Activated CD8-positive, alpha-beta memory T cell treated with anti-CD3 and anti-CD28 coated beads, Interleukin-2, amount 50 U/mL, for 1 hour (primary cell): Measurements from ENCODE around the gene CD200R1L.

ENCODE experiments used
- DNase-seq: peaks from one replicate; pipeline ENCODE4 v3.0.0-alpha.2; 2020; ENCODE audit errors: extremely low read depth

CD200R1L gene

DNA sequence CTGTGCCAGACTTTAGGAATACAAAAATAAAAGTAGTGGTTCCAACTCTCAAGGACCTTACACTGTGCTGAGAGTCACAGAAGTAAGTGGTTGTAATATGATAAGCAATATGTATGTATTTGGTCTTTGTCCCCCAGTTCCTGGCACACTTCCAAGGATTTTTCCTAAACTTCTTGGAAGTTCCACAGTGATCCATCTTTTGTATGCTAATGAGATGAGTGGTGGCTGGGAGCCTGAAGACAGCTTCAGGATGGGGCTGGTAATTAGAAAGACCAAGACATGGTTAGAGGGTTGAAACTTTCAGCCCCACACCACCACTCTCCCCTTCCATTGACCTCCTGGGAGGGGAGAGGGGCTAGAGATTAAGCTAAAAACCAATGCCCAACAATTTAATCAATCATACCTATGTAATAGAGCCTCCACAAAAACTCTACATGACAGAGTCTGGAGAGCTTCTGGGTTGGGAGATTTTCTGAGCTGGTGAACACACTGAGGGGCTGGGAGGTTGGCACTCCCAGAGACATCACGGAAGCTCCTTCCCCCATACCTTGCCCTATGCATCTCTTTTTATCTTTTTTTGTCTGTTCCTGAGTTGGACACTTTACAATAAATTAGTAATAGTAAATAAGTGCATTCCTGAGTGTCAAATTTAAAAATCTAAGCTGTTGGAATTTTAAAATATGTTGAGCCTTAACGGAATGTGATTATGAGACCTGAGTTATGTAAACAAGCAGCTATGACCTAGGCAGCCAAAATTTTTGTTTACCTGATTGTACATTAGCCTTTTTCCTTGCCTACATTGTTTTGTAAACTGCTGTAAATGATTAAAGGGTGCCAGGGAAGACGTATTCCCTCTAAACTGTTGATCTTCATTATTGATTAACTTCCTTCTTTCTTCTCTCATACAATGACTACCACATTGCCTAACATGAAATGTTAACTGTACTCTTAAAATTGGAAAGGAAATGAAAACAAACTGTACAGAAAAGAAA is 24.3 kb downstream of the CD200R1L start:
- DNase-seq = no peak

DNA sequence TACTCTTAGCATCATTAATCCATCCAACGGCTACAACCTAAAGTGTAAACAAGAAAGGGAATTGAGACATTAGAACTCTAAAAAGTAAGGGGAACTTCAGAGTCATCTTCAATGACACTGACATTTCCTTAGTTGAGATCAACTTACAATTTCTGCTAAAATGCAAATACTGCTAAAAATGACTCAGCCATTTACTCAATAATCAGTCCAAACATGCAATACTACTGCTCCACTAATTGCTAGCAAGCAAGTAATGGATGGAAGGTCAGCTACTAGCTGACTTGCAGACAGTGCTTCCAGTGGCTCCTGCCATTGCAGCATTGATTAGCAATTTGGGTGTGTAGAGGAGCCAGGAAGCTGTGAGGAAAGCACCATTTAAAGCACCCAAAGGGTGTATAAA is 28.4 kb downstream of the CD200R1L start:
- DNase-seq = no peak

DNA sequence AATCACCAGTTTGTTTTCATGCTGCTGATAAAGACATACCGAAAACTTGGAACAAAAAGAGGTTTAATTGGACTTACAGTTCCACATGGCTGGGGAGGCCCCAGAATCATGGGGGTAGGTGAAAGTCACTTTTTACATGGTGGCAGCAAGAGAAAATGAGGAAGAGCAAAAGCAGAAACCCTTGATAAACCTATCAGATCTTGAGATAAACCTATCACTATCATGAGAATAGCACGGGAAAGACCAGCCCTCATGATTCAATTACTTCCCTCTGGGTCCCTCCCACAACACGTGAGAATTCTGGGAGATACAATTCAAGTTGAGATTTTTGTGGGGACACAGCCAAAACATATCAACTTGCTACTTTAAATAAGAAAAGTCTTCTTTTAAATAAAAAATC is 28.9 kb downstream of the CD200R1L start:
- no peak for DNase-seq

DNA sequence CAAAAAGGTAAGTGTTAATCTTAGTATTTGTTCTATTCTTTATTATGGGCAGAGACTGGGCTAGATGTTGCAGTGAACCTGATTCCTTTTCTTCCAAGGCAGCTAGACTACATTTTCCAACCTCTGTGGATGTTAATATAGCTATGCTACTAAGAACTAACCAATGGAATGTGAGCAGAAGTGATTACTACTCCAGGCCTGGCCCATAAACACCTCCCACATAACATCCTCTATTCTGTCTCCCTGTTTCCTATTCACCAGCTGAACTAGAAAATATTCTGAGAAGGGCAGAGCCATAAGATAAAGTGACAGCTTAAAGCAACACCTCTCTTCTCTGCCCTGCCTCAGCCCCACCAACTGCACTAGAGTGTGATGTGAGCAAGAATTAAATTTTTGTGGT is 29.4 kb downstream of the CD200R1L start:
- no peak for DNase-seq

DNA sequence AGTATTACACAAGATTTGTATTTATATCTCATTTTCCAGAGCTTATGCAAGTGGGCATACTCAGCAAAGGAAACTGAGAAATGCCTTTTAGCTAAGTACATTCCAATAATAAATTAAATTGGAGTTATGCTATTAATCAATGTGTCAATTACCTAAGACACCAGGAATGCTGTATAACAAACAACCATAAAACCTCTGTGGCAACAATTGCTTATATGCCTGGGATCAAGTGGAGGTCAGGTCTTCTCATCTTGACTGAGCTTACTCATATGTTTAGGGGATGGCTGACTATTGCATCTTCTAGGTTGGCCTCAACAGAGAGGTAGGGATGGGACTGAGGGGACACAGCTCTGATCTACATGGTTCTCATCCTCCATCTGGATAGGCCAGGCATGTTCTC is 30.7 kb downstream of the CD200R1L start:
- no peak for DNase-seq

DNA sequence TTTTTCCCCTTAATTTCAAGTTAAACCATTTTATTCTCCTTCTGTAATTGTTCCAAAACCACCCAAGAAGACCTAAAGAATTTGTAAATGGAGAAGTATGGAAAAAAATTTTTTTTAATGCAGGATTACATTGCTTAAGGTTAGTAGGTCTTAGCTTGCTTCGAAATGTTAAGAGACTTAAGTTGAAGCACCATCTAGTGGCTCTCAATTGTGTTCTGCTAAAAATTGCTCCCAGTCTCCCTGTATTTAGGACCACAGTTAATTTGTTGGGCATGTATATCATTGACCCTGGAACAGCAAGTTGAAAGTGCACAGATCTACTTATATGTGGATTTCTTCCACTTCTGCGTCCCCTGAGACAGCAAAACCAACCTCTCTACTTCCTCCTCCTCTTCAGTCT is 32.4 kb downstream of the CD200R1L start:
- DNase-seq = no peak

DNA sequence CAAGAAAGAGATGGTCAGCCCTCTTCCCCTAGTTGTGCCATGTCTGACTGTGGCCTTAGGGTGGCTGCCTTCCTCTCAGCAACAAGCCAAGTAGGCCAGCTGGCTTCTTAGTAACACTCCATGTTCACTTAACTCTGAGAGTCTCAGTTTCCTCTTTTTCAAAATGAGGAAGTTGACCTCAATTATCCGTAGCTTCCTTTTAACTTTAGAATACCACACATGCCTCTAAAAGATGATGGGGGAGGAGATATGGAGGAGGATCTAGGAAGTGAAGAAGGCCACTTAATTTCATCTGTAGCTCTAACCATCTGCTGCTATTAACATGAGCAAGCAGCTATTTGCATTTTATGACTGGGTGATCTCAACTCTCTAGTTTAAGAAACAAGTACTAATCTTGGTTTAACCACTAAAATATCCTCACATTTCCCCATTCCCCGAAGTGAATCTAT is 32.9 kb downstream of the CD200R1L start:
- DNase-seq = no peak

DNA sequence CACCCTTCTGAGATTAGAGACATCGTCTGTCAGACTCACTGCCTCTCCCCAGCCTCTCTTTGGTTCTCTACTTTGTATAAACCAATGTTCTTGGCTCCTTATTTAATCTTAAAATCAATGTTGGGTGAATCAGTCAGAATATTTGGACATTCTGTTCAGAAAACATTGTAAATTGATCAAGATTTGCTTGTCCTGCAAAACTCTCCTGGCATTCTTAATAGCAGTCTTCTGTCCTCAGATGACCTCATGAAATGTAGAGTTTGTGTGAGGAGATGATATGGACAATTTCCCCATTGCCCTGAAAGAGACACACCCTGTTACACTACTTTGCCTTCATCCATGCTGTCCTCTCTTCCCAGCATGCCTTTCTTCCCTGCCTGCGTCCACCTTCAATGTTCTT is 33.6 kb downstream of the CD200R1L start:
- no peak for DNase-seq

DNA sequence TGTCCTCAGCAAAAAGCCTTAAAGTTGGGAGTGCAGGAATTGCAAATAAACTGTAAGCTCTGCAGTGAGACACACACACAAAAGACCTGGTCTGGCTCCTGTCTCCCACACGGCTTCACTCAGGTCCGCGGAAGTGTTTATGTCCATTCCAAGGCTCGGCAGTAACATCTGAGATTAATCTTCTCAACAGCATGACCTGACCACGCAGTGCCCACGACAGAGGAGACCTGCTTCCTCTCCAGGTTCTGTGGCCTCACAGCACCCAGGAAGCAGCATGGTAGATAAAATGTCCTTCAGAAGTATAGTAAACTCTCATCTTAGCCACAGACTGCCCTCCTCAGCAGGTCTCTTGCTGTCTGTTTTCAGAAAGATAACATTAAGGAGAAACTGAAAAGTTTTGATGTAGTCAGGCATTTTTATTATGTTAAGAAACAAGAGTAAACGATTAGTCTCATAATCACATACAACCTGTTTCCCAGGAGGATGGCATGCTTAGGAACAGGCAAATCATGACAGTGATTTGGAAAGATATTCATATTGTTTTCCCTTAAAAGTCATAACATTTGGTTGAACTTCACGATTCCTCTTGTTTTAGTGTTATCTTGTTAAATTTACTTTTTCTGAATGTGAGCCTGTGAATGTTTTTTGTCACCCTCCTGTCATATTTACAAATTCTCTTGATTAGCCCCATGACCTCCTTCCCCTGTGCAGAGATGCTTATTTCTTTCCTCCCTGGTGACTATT is 34.6 kb downstream of the CD200R1L start:
- DNase-seq = no peak

DNA sequence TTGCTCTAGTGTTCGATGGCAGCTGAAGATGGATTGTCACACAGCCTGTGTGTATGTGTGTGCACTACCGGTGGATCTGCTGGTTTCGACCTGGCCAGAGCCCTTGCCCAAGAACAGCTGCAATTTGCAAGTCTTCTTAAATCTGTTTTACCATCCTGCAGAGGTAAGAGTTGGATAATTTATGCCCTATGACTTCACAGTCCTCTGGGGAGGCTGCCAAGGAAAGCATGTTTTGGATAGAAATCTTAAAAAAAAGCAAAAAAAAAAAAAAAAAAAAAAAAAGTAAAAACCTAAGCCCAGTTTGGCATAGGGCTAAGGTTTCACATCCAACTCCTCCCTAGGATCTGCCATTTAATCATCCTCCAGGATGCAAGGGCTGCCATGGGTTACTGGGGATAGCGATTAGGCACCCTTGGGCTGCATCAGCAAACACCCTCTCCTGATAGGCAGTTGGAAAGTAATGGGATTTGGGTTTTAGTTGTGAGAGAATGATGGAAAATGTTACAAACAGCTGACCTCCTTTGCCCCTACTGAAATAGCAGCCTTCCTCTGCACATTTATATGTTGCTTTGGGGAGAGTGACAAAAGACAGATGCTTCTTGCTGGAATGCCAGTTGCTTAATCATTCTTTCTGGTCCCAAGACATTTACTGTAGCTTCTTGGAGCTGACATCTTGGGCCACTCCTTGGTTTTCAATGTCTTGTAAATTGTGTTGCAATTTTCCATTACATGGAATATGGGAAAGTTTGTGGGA is 35.4 kb downstream of the CD200R1L start:
- no peak for DNase-seq

DNA sequence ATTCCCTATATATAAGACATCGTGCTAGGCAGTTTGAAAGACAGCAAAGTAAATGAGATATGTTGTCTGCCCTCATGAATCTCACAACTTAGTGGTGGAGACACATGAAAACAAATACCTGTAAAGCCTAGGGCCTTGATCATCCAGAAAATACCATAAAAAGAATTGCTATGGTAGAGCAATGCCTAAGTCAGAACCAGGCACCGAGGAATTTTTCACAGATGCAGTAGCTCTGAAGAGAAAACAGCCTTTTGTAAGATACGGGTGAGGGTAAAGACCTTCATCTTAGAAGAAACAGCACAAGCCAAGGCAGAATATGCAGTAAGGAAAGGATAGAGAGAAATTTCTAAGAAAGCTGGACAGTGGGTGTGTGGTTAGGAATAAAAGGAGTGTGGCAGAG is 36.1 kb downstream of the CD200R1L start:
- no peak for DNase-seq

DNA sequence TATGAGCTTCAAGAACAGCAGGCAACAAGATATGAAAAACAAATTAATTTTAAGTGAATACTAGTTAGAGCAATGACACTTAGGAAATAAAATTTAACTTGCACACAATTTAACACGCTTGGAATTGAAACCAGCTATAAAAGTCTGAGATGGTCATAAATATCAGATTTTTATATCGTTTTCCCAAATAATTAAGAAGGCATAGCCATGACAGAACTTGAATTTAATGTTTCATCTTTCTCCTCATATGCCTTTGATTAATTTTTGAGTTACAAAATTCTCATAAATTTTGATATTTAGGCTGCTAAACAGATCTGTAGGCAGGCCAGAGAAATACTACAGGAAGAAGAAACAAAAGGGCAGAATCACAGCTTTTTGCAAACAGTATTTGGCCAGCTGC is 38.5 kb downstream of the CD200R1L start:
- no peak for DNase-seq

DNA sequence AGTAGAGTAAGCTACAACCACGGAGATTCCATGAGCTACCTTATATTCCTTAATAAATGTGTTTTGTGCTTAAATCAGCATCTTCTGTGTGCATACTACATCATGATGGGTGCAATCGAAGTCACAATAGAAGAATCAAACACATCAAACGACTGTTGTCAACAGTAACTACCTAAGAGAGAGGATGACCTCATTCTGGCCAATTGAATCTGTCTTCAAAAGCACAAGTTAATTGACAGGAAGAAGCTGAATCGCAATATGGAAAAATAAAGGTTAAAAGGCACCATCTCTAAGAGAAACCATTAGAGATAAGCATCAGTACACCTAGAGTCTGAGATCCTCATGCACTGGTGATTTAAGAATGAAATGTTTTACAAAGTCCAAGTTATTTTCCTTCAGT is 39.0 kb downstream of the CD200R1L start:
- DNase-seq = no peak

DNA sequence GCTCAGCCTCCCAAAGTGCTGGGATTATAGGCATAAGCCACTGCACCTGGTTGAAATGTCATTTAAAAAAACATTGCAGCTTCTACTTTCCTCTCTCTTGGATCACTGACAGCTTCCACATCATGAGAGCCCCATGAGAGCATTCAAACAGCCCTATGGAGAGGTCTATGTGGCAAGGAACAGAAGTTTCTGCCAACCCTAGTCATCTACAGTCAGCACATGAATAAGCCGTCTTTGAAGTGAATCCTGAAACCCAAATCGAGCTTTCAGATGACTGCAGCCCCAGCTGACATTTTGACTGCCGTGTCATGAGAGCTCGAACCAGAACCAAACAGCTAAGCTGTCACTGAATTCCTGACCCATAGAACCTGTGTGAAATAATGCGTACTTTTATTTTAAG is 39.8 kb downstream of the CD200R1L start:
- no peak for DNase-seq

DNA sequence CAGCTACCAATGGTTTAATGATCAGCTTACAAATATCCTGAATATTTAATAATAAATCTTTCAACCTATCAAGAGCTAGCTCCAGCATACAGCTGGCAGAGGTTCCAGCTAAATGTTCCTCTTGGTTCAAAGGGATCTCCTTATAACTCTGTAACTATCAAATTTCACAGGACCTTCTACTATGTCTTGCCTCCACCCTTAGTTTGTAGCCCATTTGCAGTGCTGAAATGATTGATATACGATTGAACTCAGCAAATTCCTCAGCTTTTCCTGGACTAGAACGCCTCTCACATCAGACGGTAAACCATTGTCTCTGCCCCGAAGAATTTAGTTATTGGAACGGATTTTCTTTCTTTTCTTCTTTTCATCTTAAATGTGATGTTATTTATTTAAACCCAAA is 41.5 kb downstream of the CD200R1L start:
- DNase-seq = no peak

DNA sequence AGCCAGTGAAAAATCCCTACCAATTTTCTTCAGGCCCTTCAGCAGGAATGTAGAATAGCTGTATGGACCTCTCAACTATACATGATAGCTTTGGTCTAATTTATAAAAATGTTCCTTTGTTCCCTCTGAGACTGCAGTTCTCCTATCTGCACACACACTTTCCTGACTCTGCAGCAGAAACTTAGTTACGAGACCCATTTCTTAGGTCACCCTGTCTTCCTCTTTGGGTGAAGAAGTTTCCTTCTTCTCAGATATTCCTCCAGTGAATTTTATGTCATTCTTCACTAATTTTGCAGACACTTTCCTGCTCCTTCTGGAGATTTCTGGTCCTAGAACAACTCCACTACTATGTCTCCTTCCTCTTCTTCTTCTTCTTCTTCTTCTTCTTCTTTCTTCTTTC is 42.6 kb downstream of the CD200R1L start:
- DNase-seq = no peak

DNA sequence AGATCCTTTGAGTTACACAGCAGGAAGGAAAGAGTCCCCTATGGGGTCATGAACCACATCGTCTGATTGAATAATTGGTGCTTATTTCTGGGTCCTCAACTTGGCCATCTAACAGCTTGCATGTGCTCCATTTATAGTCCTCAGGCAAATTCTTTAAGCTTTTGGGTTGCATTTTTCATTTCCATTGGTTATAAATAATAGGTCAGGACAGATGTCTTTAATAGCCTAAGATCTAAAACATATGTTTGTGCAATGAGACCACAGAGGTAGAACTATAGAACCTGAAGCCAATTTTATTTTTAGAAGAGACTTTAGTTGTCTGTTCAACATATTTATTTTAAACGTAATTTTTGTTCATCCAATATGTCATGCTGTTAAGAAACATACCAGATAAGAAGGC is 43.2 kb downstream of the CD200R1L start:
- DNase-seq = no peak

DNA sequence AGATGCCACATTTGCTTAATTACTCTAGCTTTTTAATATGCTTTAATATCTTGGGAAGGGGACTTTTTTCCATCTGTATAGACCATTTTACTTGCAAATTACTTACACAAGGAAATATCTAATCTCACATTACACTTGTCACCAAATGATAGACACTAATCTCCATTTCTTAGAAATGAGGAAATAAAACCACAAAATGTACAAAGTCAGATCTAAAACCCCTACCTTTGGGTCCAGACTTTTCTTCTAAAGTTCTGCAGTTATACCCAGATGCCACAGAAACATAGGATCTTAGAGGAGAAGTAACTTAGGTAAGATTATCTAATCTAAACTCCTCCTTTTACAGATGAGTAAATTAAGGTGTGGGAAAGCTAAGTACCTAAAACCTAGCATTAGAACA is 44.3 kb downstream of the CD200R1L start:
- DNase-seq = no peak

DNA sequence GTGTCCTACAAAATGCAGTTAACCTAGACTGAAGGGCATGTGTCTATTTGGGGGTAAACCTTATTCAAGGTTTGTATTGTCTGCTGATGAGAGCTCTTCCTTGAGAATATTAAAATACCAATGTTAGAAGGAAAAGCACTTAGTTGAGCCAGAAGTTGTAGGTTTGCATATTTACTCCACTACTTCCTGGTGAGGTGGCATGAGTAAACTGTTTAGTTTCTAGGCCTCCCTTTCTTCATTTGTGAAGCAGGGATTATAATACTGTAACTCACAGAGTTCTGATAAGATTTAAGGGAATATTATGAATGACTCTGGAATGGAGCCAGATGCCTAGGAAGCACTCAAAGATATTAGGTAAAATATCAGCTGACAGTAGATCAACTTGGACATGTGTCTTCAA is 46.7 kb downstream of the CD200R1L start:
- DNase-seq = no peak

DNA sequence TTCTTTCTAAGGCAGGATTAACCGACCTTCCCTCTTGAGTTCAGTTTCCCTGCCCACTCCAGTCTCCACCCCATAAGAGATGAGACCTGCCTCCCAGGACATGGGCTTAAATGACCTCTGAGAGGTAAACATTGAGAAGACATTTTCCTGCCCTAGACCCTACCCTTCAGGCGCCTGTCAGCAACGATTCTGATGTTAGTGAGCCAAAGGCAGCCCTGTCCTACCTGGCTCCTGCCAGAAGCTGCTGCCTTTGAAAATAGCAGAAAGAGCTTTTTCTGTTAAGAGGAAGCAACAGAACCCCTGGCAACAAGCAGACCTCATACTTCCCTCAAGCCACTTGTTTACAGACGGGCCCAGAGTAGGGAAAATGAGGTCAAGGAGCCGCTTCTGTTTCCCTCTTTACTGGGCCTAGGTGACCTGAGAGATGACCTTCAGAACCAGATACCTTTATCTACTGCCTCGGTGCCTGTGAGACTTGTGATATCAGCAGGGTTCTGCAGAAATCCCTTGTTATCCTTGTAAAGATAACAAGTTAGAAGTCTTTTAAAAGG is 52.0 kb downstream of the CD200R1L start:
- no peak for DNase-seq

DNA sequence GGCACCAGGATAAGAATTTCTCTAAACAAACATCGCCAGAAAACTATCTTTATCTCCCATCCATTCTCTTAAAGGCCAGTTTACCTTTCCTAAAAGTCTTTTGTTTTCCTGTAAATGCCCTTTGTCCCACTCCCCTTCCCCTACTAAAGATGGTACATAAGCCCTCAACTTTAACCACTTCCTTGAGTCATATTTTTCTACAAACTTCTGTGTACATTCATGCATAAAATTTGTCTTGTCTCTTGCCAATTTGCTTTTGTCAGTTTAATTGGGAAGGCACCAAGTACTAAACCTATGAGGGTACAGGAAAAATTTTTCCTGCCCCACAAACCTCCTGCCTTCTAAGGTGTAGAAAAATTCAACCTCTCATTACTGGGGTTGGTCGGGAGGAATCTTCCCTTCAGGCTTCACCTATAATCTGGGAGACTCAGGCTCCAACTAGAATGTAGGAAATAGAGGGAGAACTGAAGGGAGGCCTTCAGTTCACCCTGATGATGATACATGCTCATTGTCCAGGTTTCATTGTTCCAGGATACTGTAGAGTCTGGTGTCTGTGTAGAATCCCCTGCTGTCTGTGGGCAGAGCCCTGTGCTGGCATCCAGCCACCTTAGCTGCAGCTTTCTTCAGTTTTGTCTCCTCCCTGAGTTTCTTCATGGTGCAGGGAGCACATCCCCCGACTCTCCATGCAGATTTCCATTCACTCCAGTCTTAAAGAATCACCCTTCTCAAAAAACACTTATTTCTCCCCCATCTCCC is 53.2 kb downstream of the CD200R1L start:
- no peak for DNase-seq
